Stomach smooth muscle (tissue), 2 donors: ENCODE data around the gene TRAPPC3.

Source experiments
- H3K27ac ChIP-seq: one replicate; pipeline ENCODE4 v1.7.0; 2013; ENCODE audit warnings: mild to moderate bottlenecking, low read length, inconsistent platforms
- H3K27me3 ChIP-seq, 2 donors: one replicate each; pipeline ENCODE4 v1.7.0; 2013; ENCODE audit warnings: low read length in 2 of 2; ENCODE audit not compliant: insufficient read depth in 2 of 2, control insufficient read depth in 1 of 2
- H3K36me3 ChIP-seq, 2 donors: one replicate each; pipeline ENCODE4 v1.7.0; 2013; ENCODE audit warnings: low read length in 2 of 2; ENCODE audit not compliant: control insufficient read depth in 2 of 2, insufficient read depth in 2 of 2
- H3K4me1 ChIP-seq: one replicate; pipeline ENCODE4 v1.7.0; 2013; ENCODE audit warnings: low read length; ENCODE audit not compliant: control insufficient read depth, insufficient read depth
- H3K4me3 ChIP-seq, 2 donors: one replicate each; pipeline ENCODE4 v1.7.0; 2013; ENCODE audit warnings: low read length in 2 of 2
- H3K9ac ChIP-seq, 2 donors: one replicate each; pipeline ENCODE4 v1.7.0; 2013; ENCODE audit warnings: low read length in 2 of 2, mild to moderate bottlenecking in 1 of 2
- H3K9me3 ChIP-seq, 2 donors: one replicate each; pipeline ENCODE4 v1.7.0; 2013; ENCODE audit warnings: low read length in 2 of 2; ENCODE audit not compliant: control insufficient read depth in 2 of 2
- donor health status: healthy.
- donor health status: Pancreatic carcinoma.

Gene TRAPPC3

GRCh38 chr1:36176106-36176949, 27.0 kb upstream of the TRAPPC3 start:
- Histone ChIP-seq H3K9ac (no peak overlapping the region), H3K4me3 (peak overlapping the region in 1 of 2 donors; percentile 49), H3K27me3 (no peaks in the 10 kb centered on the region), H3K36me3 (peaks cover 63 to 71% of the 10 kb centered on the region in 2 donors), H3K27ac (peak overlapping the region; percentile 95), H3K9me3 (no peaks in the 10 kb centered on the region), H3K4me1 (peaks cover 73% of the 10 kb centered on the region)

- peak overlapping the region; percentile 77 for H3K27ac ChIP-seq
Measured at GRCh38 chr1:36175137-36176095, 26.1 kb upstream of the TRAPPC3 start.

GRCh38 chr1:36174713-36175112, 25.4 kb upstream of the TRAPPC3 start:
- H3K4me3 ChIP-seq: no peak overlapping the region

More at GRCh38 chr1:36175137-36176095, 26.1 kb upstream of the TRAPPC3 start:
- peaks cover 81% of the 10 kb centered on the region for H3K4me1 ChIP-seq
- H3K9me3 ChIP-seq: no peaks in the 10 kb centered on the region
- H3K27me3 ChIP-seq: no peaks in the 10 kb centered on the region
- H3K36me3 ChIP-seq: peaks cover 64 to 69% of the 10 kb centered on the region in 2 donors
- peak overlapping the region in 1 of 2 donors; percentile 36 for H3K9ac ChIP-seq
- H3K4me3 ChIP-seq: peak overlapping the region; percentile 5 to 49

GRCh38 chr1:36172983-36173382, 23.7 kb upstream of the TRAPPC3 start:
- Histone ChIP-seq H3K27me3 (no peaks in the 10 kb centered on the region), H3K27ac (peak overlapping the region; percentile 66), H3K9me3 (no peaks in the 10 kb centered on the region), H3K36me3 (peaks cover 55 to 60% of the 10 kb centered on the region in 2 donors), H3K9ac (no peak overlapping the region), H3K4me3 (no peak overlapping the region), H3K4me1 (peaks cover 80% of the 10 kb centered on the region)

More at GRCh38 chr1:36174713-36175112, 25.4 kb upstream of the TRAPPC3 start:
- Histone ChIP-seq H3K27me3 (no peaks in the 10 kb centered on the region), H3K4me1 (peaks cover 83% of the 10 kb centered on the region), H3K27ac (peak overlapping the region; percentile 77), H3K36me3 (peaks cover 58 to 67% of the 10 kb centered on the region in 2 donors), H3K9me3 (no peaks in the 10 kb centered on the region), H3K9ac (no peak overlapping the region)

- Histone ChIP-seq H3K4me1 (peaks cover 84% of the 10 kb centered on the region), H3K9me3 (no peaks in the 10 kb centered on the region), H3K36me3 (peaks cover 52 to 60% of the 10 kb centered on the region in 2 donors), H3K9ac (peak overlapping the region in 1 of 2 donors; percentile 5), H3K27ac (peak overlapping the region; percentile 66), H3K4me3 (no peak overlapping the region), H3K27me3 (no peaks in the 10 kb centered on the region)
Measured at GRCh38 chr1:36172017-36172747, 22.9 kb upstream of the TRAPPC3 start.

GRCh38 chr1:36170643-36171412, 21.5 kb upstream of the TRAPPC3 start:
- Histone ChIP-seq H3K4me1 (peaks cover 81% of the 10 kb centered on the region), H3K27me3 (no peaks in the 10 kb centered on the region), H3K27ac (peak overlapping the region; percentile 66), H3K36me3 (peaks cover 45 to 57% of the 10 kb centered on the region in 2 donors), H3K9me3 (no peaks in the 10 kb centered on the region), H3K9ac (peak overlapping the region in 1 of 2 donors; percentile 60), H3K4me3 (no peak overlapping the region)

GRCh38 chr1:36168514-36168913, 19.2 kb upstream of the TRAPPC3 start:
- peaks cover 66% of the 10 kb centered on the region for H3K4me1 ChIP-seq
- no peaks in the 10 kb centered on the region for H3K9me3 ChIP-seq
- no peaks in the 10 kb centered on the region for H3K27me3 ChIP-seq
- no peak overlapping the region for H3K27ac ChIP-seq
- no peak overlapping the region for H3K9ac ChIP-seq
- H3K4me3 ChIP-seq: no peak overlapping the region
- peaks cover 31 to 40% of the 10 kb centered on the region in 2 donors for H3K36me3 ChIP-seq

GRCh38 chr1:36166938-36167905, 17.9 kb upstream of the TRAPPC3 start:
- H3K9ac ChIP-seq: peak overlapping the region; percentile 47 to 64
- no peak overlapping the region for H3K4me3 ChIP-seq
- peaks cover 20 to 27% of the 10 kb centered on the region in 2 donors for H3K36me3 ChIP-seq
- no peaks in the 10 kb centered on the region for H3K9me3 ChIP-seq
- H3K27me3 ChIP-seq: no peaks in the 10 kb centered on the region
- H3K27ac ChIP-seq: peak overlapping the region; percentile 66
- H3K4me1 ChIP-seq: peaks cover 68% of the 10 kb centered on the region

GRCh38 chr1:36166136-36166535, 16.9 kb upstream of the TRAPPC3 start:
- Histone ChIP-seq H3K4me3 (no peak overlapping the region), H3K9me3 (no peaks in the 10 kb centered on the region), H3K27me3 (no peaks in the 10 kb centered on the region), H3K27ac (peak overlapping the region; percentile 66), H3K36me3 (peaks cover 15 to 19% of the 10 kb centered on the region in 2 donors), H3K9ac (no peak overlapping the region), H3K4me1 (peaks cover 73% of the 10 kb centered on the region)
